ENCODE results near the gene CD38.

- TF ChIP-seq CTCF (IDR thresholded peaks at IDR 0.05) (no peak), EZH2 (IDR thresholded peaks at IDR 0.05) (no peak)
Measured at GRCh38 chr4:15809058-15809457, 30.9 kb downstream of the CD38 start.

Data from neural progenitor cell (in vitro differentiated cells).